Stomach (tissue), 9 donors: ENCODE data around the gene GMDS. TPM values are rescaled to one million over a fixed set of nuclear protein-coding genes. Genes with fewer than 3 reads are reported as not detected.

Source experiments
- DNase-seq, 2 donors: peaks; one replicate each; pipeline versions ENCODE4 v3.0.0 to v3.0.0-alpha.2; 2013 to 2019
- H3K27ac ChIP-seq, 5 donors: fragments of 200-600 bp in 4 of 5; sonication (generic) in 4 of 5; one replicate each; pipeline ENCODE4 v1.5.1; 2013 to 2019; ENCODE audit warnings: mild to moderate bottlenecking in 1 of 5, moderate library complexity in 1 of 5
- H3K27me3 ChIP-seq, 3 donors: fragments of 200-600 bp; sonication (generic); one replicate each; pipeline ENCODE4 v1.5.1; 2017 to 2019; ENCODE audit warnings: mixed run types in 1 of 3
- H3K36me3 ChIP-seq, 4 donors: fragments of 200-600 bp; sonication (generic); 1 replicate in 3 of 4; 2 replicates in 1 of 4; pipeline ENCODE4 v1.5.1; 2016 to 2019
- H3K4me1 ChIP-seq, 4 donors: fragments of 200-600 bp; sonication (generic); one replicate each; pipeline ENCODE4 v1.5.1; 2016 to 2019
- H3K4me3 ChIP-seq, 4 donors: fragments of 200-600 bp; sonication (generic) in 3 of 4; one replicate each; pipeline ENCODE4 v1.5.1; 2016 to 2019; ENCODE audit warnings: mild to moderate bottlenecking in 1 of 4
- H3K9me3 ChIP-seq, 4 donors: fragments of 200-600 bp; sonication (generic); one replicate each; pipeline ENCODE4 v1.5.1; 2016 to 2019
- EP300 ChIP-seq: sonication (generic); formaldehyde crosslinking; IDR thresholded peaks from one replicate; pipeline ENCODE4 v1.6.1; 2017; ENCODE audit warnings: antibody characterized with exemption
- POLR2A ChIP-seq, 4 donors: fragments of 450-650 bp; IDR thresholded peaks; one replicate each; pipeline ENCODE4 v1.6.1; 2016; ENCODE audit warnings: antibody characterized with exemption in 4 of 4, control low read depth in 2 of 4, mild to moderate bottlenecking in 1 of 4, moderate library complexity in 1 of 4
- POLR2AphosphoS5 ChIP-seq, 3 donors: sonication (generic); formaldehyde crosslinking; IDR thresholded peaks; one replicate each; pipeline ENCODE4 v1.6.1; 2016; ENCODE audit warnings: antibody characterized with exemption in 3 of 3
- WGBS, 5 donors: extraction: QIAGEN DNeasy Blood & Tissue Kit in 3 of 5; methylation state at CpG; one replicate each; pipeline versions ENCODE4 v1.1.5 to v1.1.7; 2013 to 2018; 5-methylcytosine and 5-hydroxymethylcytosine counted together
- intact Hi-C: fragments of 100-400 bp; cut with DNase I; formaldehyde crosslinking; loops from one replicate; pipeline ENCODE4 v1.15.1; 2023; ENCODE audit warnings: low total_unique reads
- polyA plus RNA-seq, 3 donors: library from polyadenylated mRNA; stranded (reverse); fragments of 200-250 nt; gene quantifications; one replicate each; pipeline ENCODE4 v1.2.3, GENCODE V29; 2013
- total RNA-seq, 5 donors: library from RNA; depleted of rRNA; stranded (reverse); fragments of >200 nt; gene quantifications; one replicate each; pipeline versions ENCODE4 v1.1.0 to v1.2.3, GENCODE V29; 2014 to 2016
- TF ChIP-seq, protein P1 (sequence below), 7 experiments: fragments of 450-650 bp in 4 of 7; fragments of 200-600 bp in 3 of 7; sonication (generic) in 3 of 7; IDR thresholded peaks; one replicate each; pipeline ENCODE4 v1.5.1; 2016 to 2019; ENCODE audit warnings: antibody characterized with exemption in 7 of 7, control low read depth in 2 of 7, mild to moderate bottlenecking in 1 of 7
- donor health status: healthy with polysubstance abuse.
- donor health status: Bipolar disorder and iron deficiency.
- donor health status: healthy.

The GMDS gene
- total and polyA plus RNA-seq, 8 donors = 83.7 to 262 (median 121) TPM

DNA sequence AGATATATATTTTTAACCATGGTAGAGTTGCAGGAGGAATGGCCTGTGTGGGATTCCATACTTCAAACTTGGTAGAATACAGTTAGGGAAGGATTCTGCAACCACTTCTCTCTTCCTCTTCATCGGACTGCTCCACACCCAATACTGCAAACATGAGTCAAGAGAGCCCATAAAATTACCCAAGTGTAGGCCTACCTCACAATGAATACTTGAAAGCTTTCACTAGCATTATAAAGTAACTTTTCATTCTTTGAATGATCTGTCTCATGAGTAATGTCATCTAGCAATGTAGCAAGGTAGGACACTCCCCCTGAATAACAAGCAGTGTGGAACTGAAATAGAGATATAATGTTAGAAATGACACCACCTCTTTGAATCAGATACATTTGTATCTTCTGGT is 556.3 kb downstream of the GMDS start:
- Histone ChIP-seq H3K4me1 (peaks cover 0 to 14% (median 7%) of the 10 kb centered on the region in 4 donors), H3K36me3 (no peaks in the 10 kb centered on the region), H3K9me3 (no peaks in the 10 kb centered on the region), H3K4me3 (no peak overlapping the region), H3K27ac (no peak overlapping the region), H3K27me3 (no peaks in the 10 kb centered on the region)
- WGBS, 5 donors = 40 to 74% (median 59%) methylated on average over 1 of the region's 1 CpG
- TF ChIP-seq, protein P1, sequence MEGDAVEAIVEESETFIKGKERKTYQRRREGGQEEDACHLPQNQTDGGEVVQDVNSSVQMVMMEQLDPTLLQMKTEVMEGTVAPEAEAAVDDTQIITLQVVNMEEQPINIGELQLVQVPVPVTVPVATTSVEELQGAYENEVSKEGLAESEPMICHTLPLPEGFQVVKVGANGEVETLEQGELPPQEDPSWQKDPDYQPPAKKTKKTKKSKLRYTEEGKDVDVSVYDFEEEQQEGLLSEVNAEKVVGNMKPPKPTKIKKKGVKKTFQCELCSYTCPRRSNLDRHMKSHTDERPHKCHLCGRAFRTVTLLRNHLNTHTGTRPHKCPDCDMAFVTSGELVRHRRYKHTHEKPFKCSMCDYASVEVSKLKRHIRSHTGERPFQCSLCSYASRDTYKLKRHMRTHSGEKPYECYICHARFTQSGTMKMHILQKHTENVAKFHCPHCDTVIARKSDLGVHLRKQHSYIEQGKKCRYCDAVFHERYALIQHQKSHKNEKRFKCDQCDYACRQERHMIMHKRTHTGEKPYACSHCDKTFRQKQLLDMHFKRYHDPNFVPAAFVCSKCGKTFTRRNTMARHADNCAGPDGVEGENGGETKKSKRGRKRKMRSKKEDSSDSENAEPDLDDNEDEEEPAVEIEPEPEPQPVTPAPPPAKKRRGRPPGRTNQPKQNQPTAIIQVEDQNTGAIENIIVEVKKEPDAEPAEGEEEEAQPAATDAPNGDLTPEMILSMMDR (IDR thresholded peaks at IDR 0.05) = no peak
- TF ChIP-seq EP300 (no peak), POLR2A (IDR thresholded peaks at IDR 0.05) (no peak), POLR2AphosphoS5 (IDR thresholded peaks at IDR 0.05) (no peak)
- DNase-seq = no peak
- intact Hi-C loops = no loop called here

DNA sequence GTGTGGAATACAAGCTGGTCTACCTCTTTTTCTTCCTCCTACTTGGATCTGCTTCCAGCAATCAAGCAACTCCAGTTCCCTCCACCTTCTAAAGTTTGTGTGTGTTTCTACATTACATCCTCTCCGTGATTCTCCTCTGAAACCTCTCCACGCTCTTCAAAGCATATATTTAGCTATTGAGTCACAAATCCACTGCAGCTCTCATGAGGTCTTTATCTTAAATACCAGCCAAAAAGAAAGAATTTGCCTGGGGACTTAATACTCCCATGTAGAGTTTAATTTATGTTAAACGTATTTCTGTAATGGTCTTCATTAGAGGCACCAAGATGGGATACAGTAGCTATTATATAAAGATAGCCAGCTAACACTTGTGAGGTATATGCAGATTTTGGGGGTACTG is 557.0 kb downstream of the GMDS start:
- Histone ChIP-seq H3K36me3 (no peaks in the 10 kb centered on the region), H3K27me3 (no peaks in the 10 kb centered on the region), H3K4me3 (no peak overlapping the region), H3K27ac (no peak overlapping the region), H3K4me1 (peaks cover 0 to 14% (median 7%) of the 10 kb centered on the region in 4 donors), H3K9me3 (no peaks in the 10 kb centered on the region)
- intact Hi-C loops = no loop called here
- 89 to 97% (median 96%) methylated on average over 3 of the region's 3 CpGs for WGBS, 5 donors
- DNase-seq = no peak
- TF ChIP-seq, protein P1 (IDR thresholded peaks at IDR 0.05) = no peak
- TF ChIP-seq POLR2AphosphoS5 (IDR thresholded peaks at IDR 0.05) = no peak
- no peak for TF ChIP-seq POLR2A (IDR thresholded peaks at IDR 0.05)
- TF ChIP-seq EP300 = no peak

DNA sequence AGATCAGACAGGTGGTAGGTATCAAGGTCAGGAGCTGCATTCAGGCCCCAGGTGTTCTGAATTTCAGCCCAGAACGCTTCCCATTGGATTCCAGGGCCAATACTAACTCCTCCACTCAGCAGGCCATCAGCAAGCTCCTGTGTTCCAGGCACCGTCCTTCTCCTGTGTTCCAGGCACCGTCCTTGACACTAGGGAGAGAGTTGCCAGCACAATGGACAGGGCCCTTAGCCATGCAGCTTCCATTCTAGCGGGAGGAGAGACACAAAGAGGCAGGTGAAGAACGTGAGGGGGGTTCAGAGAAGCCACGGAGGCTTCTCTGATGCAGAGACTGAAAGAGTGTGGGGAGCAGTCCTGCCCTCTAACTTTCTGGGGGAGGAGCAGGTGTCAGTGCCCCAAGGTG is 558.0 kb downstream of the GMDS start:
- Histone ChIP-seq H3K4me3 (no peak overlapping the region), H3K27me3 (no peaks in the 10 kb centered on the region), H3K36me3 (no peaks in the 10 kb centered on the region), H3K4me1 (peaks cover 0 to 14% (median 7%) of the 10 kb centered on the region in 4 donors), H3K9me3 (no peaks in the 10 kb centered on the region), H3K27ac (no peak overlapping the region)
- WGBS, 5 donors = 79 to 97% (median 86%) methylated on average over 5 to 6 of the region's 6 CpGs
- intact Hi-C loops = no loop called here
- no peak for DNase-seq
- TF ChIP-seq POLR2A (IDR thresholded peaks at IDR 0.05) (no peak), POLR2AphosphoS5 (IDR thresholded peaks at IDR 0.05) (no peak), EP300 (no peak)
- TF ChIP-seq, protein P1 (IDR thresholded peaks at IDR 0.05) = no peak

- DNase-seq = peak; percentile 36 to 61
- Histone ChIP-seq H3K4me1 (peaks cover 0 to 14% (median 7%) of the 10 kb centered on the region in 4 donors), H3K4me3 (no peak overlapping the region), H3K9me3 (no peaks in the 10 kb centered on the region), H3K27me3 (no peaks in the 10 kb centered on the region), H3K36me3 (no peaks in the 10 kb centered on the region), H3K27ac (no peak overlapping the region)
- intact Hi-C loops = no loop called here
- 34 to 48% (median 44%) methylated on average over 9 of the region's 9 CpGs for WGBS, 5 donors
- TF ChIP-seq POLR2AphosphoS5 (IDR thresholded peaks at IDR 0.05) (peak in 1 of 3 donors; percentile 35), POLR2A (IDR thresholded peaks at IDR 0.05) (no peak), EP300 (no peak)
- TF ChIP-seq, protein P1 (IDR thresholded peaks at IDR 0.05) = no peak
Measured at GRCh38 chr6:1686117-1687098, 559.0 kb downstream of the GMDS start.
